Mucosa of rectum (tissue), 2 donors: ENCODE data around the gene ABCA7.

Experiments
- H3K27ac ChIP-seq, 2 donors: one replicate each; pipeline ENCODE4 v1.7.0; 2013; ENCODE audit warnings: inconsistent platforms in 2 of 2, low read depth in 2 of 2, low read length in 2 of 2
- H3K27me3 ChIP-seq, 2 donors: one replicate each; pipeline ENCODE4 v1.7.0; 2013; ENCODE audit warnings: low read length in 2 of 2; ENCODE audit not compliant: control insufficient read depth in 2 of 2, insufficient read depth in 2 of 2
- H3K36me3 ChIP-seq, 2 donors: one replicate each; pipeline ENCODE4 v1.7.0; 2013; ENCODE audit warnings: low read length in 2 of 2; ENCODE audit not compliant: control insufficient read depth in 2 of 2, insufficient read depth in 2 of 2
- H3K4me1 ChIP-seq, 2 donors: one replicate each; pipeline ENCODE4 v1.7.0; 2013; ENCODE audit warnings: low read length in 2 of 2, mild to moderate bottlenecking in 1 of 2; ENCODE audit not compliant: control insufficient read depth in 2 of 2, insufficient read depth in 2 of 2
- H3K4me3 ChIP-seq, 2 donors: one replicate each; pipeline ENCODE4 v1.7.0; 2013; ENCODE audit warnings: low read length in 2 of 2
- H3K9ac ChIP-seq, 2 donors: one replicate each; pipeline ENCODE4 v1.7.0; 2013; ENCODE audit warnings: low read length in 2 of 2, low read depth in 1 of 2, mild to moderate bottlenecking in 1 of 2
- H3K9me3 ChIP-seq, 2 donors: one replicate each; pipeline ENCODE4 v1.7.0; 2013; ENCODE audit warnings: low read length in 2 of 2; ENCODE audit not compliant: control insufficient read depth in 2 of 2
- donor health status: healthy.
- donor health status: Normal muscosa, but diverticular disease.

The ABCA7 gene

DNA sequence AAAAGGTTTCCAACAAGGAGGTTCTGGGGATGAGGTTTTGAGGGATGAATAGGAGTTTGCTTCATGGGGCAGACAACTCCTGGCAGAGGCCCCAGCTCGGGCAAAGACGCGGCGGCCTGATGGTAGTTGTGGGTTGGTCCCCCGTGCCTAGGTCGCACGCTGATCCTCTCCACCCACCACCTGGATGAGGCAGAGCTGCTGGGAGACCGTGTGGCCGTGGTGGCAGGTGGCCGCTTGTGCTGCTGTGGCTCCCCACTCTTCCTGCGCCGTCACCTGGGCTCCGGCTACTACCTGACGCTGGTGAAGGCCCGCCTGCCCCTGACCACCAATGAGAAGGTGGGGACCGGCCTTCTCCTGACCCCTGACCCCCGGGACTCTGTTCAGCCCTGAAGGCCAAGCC is 11.9 kb downstream of the ABCA7 start:
- H3K36me3 ChIP-seq, result peaks cover 0 to 4% of the 10 kb centered on the region in 2 donors
- no peaks in the 10 kb centered on the region for H3K27me3 ChIP-seq
- H3K9ac ChIP-seq, result no peak overlapping the region
- no peak overlapping the region for H3K27ac ChIP-seq
- peaks cover 0 to 2% of the 10 kb centered on the region in 2 donors for H3K4me1 ChIP-seq
- H3K4me3 ChIP-seq, result no peak overlapping the region
- no peaks in the 10 kb centered on the region for H3K9me3 ChIP-seq

- Histone ChIP-seq H3K4me3 (no peak overlapping the region), H3K27me3 (no peaks in the 10 kb centered on the region), H3K36me3 (peaks cover 0 to 4% of the 10 kb centered on the region in 2 donors), H3K27ac (no peak overlapping the region), H3K4me1 (peaks cover 0 to 2% of the 10 kb centered on the region in 2 donors), H3K9me3 (no peaks in the 10 kb centered on the region), H3K9ac (no peak overlapping the region)
Measured at GRCh38 chr19:1052349-1052975, 12.6 kb downstream of the ABCA7 start.

DNA sequence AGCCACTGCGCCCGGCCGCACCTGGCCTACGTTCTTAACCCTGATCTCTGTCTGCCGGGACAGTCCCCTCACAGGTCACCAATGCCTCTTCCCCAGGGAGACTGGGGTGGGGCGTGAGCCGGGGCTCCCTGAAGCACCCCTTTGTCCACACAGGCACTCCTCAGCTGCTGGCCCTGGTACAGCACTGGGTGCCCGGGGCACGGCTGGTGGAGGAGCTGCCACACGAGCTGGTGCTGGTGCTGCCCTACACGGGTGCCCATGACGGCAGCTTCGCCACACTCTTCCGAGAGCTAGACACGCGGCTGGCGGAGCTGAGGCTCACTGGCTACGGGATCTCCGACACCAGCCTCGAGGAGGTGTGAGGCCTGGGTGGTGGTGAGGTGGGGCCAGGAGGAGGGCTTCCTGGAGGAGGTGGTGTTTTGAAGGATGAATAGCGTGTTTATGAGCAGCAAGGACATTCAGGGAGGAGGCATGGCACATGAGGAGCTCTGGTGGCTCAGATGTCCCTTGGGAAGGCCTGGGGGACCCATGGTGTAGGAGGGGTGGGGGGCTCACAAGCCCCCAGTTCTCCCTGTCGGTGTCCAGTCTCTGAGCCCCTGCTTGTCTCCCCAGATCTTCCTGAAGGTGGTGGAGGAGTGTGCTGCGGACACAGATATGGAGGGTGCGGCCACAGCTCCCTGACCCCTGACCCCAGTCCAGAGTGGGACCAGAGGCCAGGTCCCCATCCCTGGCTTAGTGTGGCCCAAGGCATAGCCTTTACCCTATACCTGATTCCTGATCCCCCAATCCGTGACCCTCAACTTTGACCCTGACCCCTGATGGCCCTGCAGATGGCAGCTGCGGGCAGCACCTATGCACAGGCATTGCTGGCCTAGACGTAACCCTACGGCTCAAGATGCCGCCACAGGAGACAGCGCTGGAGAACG is 13.5 kb downstream of the ABCA7 start:
- Histone ChIP-seq H3K9ac (no peak overlapping the region), H3K27ac (no peak overlapping the region), H3K4me1 (no peaks in the 10 kb centered on the region), H3K27me3 (no peaks in the 10 kb centered on the region), H3K36me3 (peaks cover 0 to 4% of the 10 kb centered on the region in 2 donors), H3K9me3 (no peaks in the 10 kb centered on the region), H3K4me3 (no peak overlapping the region)

DNA sequence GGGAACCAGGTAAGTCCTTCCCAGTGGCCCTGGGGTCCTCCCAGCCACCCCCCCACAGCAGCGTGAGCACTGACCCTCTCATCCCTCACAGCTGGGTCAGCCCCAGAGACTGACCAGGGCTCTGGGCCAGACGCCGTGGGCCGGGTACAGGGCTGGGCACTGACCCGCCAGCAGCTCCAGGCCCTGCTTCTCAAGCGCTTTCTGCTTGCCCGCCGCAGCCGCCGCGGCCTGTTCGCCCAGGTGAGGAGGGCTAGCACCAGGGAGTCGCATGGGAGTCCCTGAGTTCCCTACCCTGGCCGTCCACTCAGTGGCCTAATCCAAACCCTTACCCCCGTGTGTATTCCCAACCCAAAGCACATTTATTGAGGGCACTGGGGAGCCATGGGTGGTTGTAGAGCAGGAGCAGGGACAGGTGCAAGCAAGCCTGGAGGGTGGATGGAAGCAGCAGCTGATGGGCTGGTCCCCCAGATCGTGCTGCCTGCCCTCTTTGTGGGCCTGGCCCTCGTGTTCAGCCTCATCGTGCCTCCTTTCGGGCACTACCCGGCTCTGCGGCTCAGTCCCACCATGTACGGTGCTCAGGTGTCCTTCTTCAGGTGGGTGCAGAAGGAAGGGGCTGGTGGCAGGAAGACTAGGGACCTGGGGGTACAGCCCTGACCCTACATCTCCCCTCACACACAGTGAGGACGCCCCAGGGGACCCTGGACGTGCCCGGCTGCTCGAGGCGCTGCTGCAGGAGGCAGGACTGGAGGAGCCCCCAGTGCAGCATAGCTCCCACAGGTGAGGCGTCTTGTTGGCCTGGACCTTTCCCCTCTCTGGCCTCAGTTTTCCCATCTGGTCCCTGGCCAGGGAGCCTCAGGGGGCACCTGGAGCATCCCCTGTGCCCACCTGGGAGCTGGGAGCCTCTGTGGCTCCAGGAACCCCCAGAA is 14.5 kb downstream of the ABCA7 start:
- Histone ChIP-seq H3K36me3 (peaks cover 0 to 7% of the 10 kb centered on the region in 2 donors), H3K27me3 (no peaks in the 10 kb centered on the region), H3K4me3 (no peak overlapping the region), H3K9me3 (no peaks in the 10 kb centered on the region), H3K4me1 (no peaks in the 10 kb centered on the region), H3K9ac (no peak overlapping the region), H3K27ac (no peak overlapping the region)

- Histone ChIP-seq H3K27ac (no peak overlapping the region), H3K9ac (no peak overlapping the region), H3K4me3 (no peak overlapping the region), H3K36me3 (peaks cover 0 to 7% of the 10 kb centered on the region in 2 donors), H3K4me1 (no peaks in the 10 kb centered on the region), H3K9me3 (no peaks in the 10 kb centered on the region), H3K27me3 (no peaks in the 10 kb centered on the region)
Measured at GRCh38 chr19:1055028-1055425, 15.1 kb downstream of the ABCA7 start.

DNA sequence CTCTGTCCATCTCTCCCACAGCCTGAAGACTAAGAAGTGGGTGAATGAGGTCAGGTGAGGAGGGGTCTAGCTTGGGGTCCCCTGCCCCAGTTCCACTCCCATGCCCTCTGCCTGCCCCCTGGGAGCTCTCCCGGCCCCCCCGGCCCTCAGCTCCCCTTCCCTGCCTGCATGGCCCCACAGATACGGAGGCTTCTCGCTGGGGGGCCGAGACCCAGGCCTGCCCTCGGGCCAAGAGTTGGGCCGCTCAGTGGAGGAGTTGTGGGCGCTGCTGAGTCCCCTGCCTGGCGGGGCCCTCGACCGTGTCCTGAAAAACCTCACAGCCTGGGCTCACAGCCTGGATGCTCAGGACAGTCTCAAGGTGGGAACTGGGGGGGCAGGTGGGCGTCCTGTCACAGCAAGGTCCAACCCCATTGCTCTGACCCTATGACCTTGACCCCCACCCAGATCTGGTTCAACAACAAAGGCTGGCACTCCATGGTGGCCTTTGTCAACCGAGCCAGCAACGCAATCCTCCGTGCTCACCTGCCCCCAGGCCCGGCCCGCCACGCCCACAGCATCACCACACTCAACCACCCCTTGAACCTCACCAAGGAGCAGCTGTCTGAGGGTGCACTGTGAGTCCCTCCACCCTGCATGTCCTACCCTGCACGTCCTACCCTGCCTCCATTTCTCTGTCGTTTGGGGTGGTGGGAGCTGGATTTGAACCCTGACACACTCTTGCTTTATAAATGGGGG is 16.1 kb downstream of the ABCA7 start:
- no peak overlapping the region for H3K27ac ChIP-seq
- no peak overlapping the region for H3K4me3 ChIP-seq
- H3K27me3 ChIP-seq, result no peaks in the 10 kb centered on the region
- H3K36me3 ChIP-seq, result peaks cover 0 to 7% of the 10 kb centered on the region in 2 donors
- H3K9me3 ChIP-seq, result no peaks in the 10 kb centered on the region
- H3K9ac ChIP-seq, result no peak overlapping the region
- H3K4me1 ChIP-seq, result no peaks in the 10 kb centered on the region

GRCh38 chr19:1057176-1057855 is 17.4 kb downstream of the ABCA7 start:
- Histone ChIP-seq H3K36me3 (peaks cover 0 to 7% of the 10 kb centered on the region in 2 donors), H3K4me1 (no peaks in the 10 kb centered on the region), H3K9me3 (no peaks in the 10 kb centered on the region), H3K9ac (no peak overlapping the region), H3K4me3 (no peak overlapping the region), H3K27me3 (no peaks in the 10 kb centered on the region), H3K27ac (no peak overlapping the region)

DNA sequence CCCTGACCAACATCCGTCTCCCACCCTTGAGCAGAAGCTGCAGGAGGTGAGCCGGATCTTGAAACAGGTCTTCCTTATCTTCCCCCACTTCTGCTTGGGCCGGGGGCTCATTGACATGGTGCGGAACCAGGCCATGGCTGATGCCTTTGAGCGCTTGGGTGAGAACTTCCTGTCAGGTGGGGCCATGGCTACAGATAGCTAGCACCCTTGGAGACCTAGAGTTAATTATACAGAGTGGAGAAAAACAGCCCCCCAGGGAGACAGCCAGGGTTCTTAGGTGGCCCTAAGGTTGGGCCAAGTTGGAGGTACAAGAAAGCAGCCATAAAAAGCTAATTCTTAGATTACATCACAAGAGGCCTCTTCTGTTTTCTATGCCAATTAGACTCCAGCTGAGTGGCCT is 18.2 kb downstream of the ABCA7 start:
- peaks cover 0 to 7% of the 10 kb centered on the region in 2 donors for H3K36me3 ChIP-seq

GRCh38 chr19:1060689-1061088 is 20.8 kb downstream of the ABCA7 start:
- Histone ChIP-seq H3K27ac (no peak overlapping the region), H3K4me1 (peaks cover 9 to 17% of the 10 kb centered on the region in 2 donors), H3K27me3 (no peaks in the 10 kb centered on the region), H3K9ac (no peak overlapping the region), H3K4me3 (no peak overlapping the region), H3K9me3 (no peaks in the 10 kb centered on the region), H3K36me3 (peaks cover 0 to 7% of the 10 kb centered on the region in 2 donors)

More for the DNA sequence above, 18.2 kb downstream of the ABCA7 start:
- H3K4me1 ChIP-seq, result no peaks in the 10 kb centered on the region
- H3K27ac ChIP-seq, result no peak overlapping the region
- no peak overlapping the region for H3K9ac ChIP-seq
- no peak overlapping the region for H3K4me3 ChIP-seq
- no peaks in the 10 kb centered on the region for H3K27me3 ChIP-seq
- H3K9me3 ChIP-seq, result no peaks in the 10 kb centered on the region
